CD8-positive, alpha-beta memory T cell (primary cell): ENCODE results near the gene PROSER3. TPM values are rescaled to one million over a fixed set of nuclear protein-coding genes. Genes with fewer than 3 reads are reported as not detected.

ENCODE experiments used
- CTCF ChIA-PET: fragments of 350-600 bp; sonication (Branson Sonifier 250); formaldehyde crosslinking; loops from one replicate; lab custom pipeline; 2021; ENCODE audit warnings: antibody characterized with exemption; lab: Charles Lee
- POLR2A ChIA-PET: fragments of 350-600 bp; sonication (Branson Sonifier 250); formaldehyde crosslinking; loops from one replicate; lab custom pipeline; 2021; ENCODE audit warnings: antibody characterized with exemption; lab: Charles Lee
- DNase-seq, 5 donors: peaks; one replicate each; pipeline versions ENCODE4 v3.0.0 to v3.0.0-alpha.2; 2020 to 2022; ENCODE audit warnings: mixed read lengths in 1 of 5
- H3K27ac ChIP-seq: one replicate; pipeline ENCODE4 v1.7.0; 2013; ENCODE audit warnings: low read depth, mild to moderate bottlenecking, low read length, moderate library complexity
- H3K27me3 ChIP-seq: 2 replicates; pipeline ENCODE4 v1.7.0; 2013; ENCODE audit warnings: low read length, mild to moderate bottlenecking; ENCODE audit not compliant: insufficient read depth, poor library complexity, severe bottlenecking
- H3K36me3 ChIP-seq: 2 replicates; pipeline ENCODE4 v1.7.0; 2013; ENCODE audit warnings: mild to moderate bottlenecking, low read length, moderate library complexity; ENCODE audit not compliant: insufficient read depth
- H3K4me1 ChIP-seq: 2 replicates; pipeline ENCODE4 v1.7.0; 2013; ENCODE audit warnings: mild to moderate bottlenecking, low read length, moderate library complexity; ENCODE audit not compliant: insufficient read depth
- H3K4me3 ChIP-seq: 2 replicates; pipeline ENCODE4 v1.7.0; 2013; ENCODE audit warnings: mild to moderate bottlenecking, low read length
- H3K9me3 ChIP-seq: 2 replicates; pipeline ENCODE4 v1.7.0; 2013; ENCODE audit warnings: mild to moderate bottlenecking, low read length
- H3K27ac Mint-ChIP-seq, 8 donors: one replicate each; pipeline ENCODE4 v1.8.0; 2020 to 2021; ENCODE audit warnings: mixed read lengths in 8 of 8, mild to moderate bottlenecking in 6 of 8, inconsistent platforms in 3 of 8, moderate library complexity in 3 of 8
- H3K27me3 Mint-ChIP-seq, 2 donors: one replicate each; pipeline ENCODE4 v1.8.0; 2020 to 2021; ENCODE audit warnings: mixed read lengths in 2 of 2, mild to moderate bottlenecking in 1 of 2, moderate library complexity in 1 of 2
- H3K36me3 Mint-ChIP-seq, 3 donors: one replicate each; pipeline ENCODE4 v1.8.0; 2020 to 2021; ENCODE audit warnings: mixed read lengths in 3 of 3, inconsistent platforms in 1 of 3, mild to moderate bottlenecking in 1 of 3
- H3K4me1 Mint-ChIP-seq, 3 donors: one replicate each; pipeline ENCODE4 v1.8.0; 2020 to 2021; ENCODE audit warnings: mixed read lengths in 3 of 3, inconsistent platforms in 1 of 3, mild to moderate bottlenecking in 1 of 3
- H3K4me3 Mint-ChIP-seq, 7 donors: one replicate each; pipeline ENCODE4 v1.8.0; 2020 to 2021; ENCODE audit warnings: mixed read lengths in 7 of 7, mild to moderate bottlenecking in 6 of 7, moderate library complexity in 4 of 7, inconsistent platforms in 2 of 7
- H3K9me3 Mint-ChIP-seq, 5 donors: one replicate each; pipeline ENCODE4 v1.8.0; 2020 to 2022; ENCODE audit warnings: mixed read lengths in 5 of 5, mild to moderate bottlenecking in 3 of 5, moderate library complexity in 2 of 5, inconsistent platforms in 1 of 5
- polyA plus RNA-seq: library from polyadenylated mRNA; unstranded; fragments of 300-500 nt; fragmentation: Illumina TruSeq; gene quantifications from one replicate; pipeline ENCODE4 v1.2.3, GENCODE V29; 2021
- total RNA-seq, 2 experiments: library from RNA; stranded (reverse); gene quantifications; one replicate each; pipeline ENCODE4 v1.2.3, GENCODE V29; 2021

Gene PROSER3
- total and polyA plus RNA-seq, 3 experiments from 2014 or later = 8.3 to 40.5 (median 35.2) TPM

DNA sequence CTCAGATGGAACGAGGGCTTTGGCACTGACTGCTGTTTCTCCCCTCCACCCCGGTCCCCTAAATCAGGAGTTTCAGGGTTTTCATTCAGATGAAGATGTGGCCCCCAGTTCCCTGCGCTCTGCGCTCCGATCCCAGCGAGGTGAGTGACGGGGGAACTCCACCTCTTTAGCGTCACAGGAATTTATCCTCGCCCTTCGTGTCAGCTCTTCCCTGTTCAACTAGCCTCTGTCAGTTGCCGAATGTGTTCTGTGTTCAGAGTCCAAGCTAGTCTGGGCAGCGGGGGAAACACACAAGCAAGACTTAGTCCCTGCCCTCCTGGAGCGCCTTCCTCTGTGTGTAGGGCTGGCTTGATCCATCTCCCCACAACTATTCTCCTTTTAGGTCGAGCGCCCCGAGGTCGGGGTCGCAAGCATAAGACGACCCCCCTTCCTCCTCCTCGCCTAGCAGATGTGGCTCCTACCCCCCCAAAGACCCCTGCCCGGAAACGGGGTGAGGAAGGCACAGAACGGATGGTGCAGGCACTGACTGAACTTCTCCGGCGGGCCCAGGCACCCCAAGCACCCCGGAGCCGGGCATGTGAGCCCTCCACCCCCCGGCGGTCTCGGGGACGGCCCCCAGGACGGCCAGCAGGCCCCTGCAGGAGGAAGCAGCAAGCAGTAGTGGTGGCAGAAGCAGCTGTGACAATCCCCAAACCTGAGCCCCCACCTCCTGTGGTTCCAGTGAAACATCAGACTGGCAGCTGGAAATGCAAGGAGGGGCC, 38.4 kb upstream of the PROSER3 start:
- Mint-ChIP-seq H3K4me1 (peaks cover 28 to 50% (median 33%) of the 10 kb centered on the region in 3 donors), H3K36me3 (peaks cover 4 to 56% (median 5%) of the 10 kb centered on the region in 3 donors), H3K27ac (peak overlapping the region; percentile 19 to 93 (median 75)), H3K9me3 (no peaks in the 10 kb centered on the region), H3K27me3 (peaks cover 0 to 2% of the 10 kb centered on the region in 2 donors), H3K4me3 (peak overlapping the region; percentile 86 to 95 (median 90))
- no peaks in the 10 kb centered on the region for H3K27me3 ChIP-seq
- DNase-seq = no peak
- H3K27ac ChIP-seq = peak overlapping the region; percentile 76
- H3K4me3 ChIP-seq = peak overlapping the region; percentile 72
- peaks cover 25% of the 10 kb centered on the region for H3K36me3 ChIP-seq
- POLR2A ChIA-PET = interaction anchor here (0.5 to 1.9 kb wide), 7 partner anchors 7 to 28 kb away, joined by 3 to 11 read pairs (median 5); partner anchors contain the start of genes IGFLR1, LIN37, PSENEN and U2AF1L4
- peaks cover 35% of the 10 kb centered on the region for H3K4me1 ChIP-seq
- CTCF ChIA-PET = interaction anchor here (0.6 to 1.4 kb wide), 4 partner anchors 18 to 107 kb away, joined by 3 to 5 read pairs (median 4); partner anchors contain the start of gene HAUS5
- H3K9me3 ChIP-seq = no peaks in the 10 kb centered on the region

DNA sequence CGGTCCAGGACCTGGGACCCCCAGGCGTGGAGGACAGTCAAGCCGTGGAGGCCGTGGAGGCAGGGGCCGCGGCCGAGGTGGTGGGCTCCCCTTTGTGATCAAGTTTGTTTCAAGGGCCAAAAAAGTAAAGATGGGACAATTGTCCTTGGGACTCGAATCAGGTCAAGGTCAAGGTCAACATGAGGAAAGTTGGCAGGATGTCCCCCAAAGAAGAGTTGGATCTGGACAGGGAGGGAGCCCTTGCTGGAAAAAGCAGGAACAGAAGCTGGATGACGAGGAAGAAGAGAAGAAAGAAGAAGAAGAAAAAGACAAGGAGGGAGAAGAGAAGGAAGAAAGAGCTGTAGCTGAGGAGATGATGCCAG, 37.8 kb upstream of the PROSER3 start:
- Histone ChIP-seq H3K9me3 (no peaks in the 10 kb centered on the region), H3K27ac (no peak overlapping the region), H3K36me3 (peaks cover 31% of the 10 kb centered on the region), H3K27me3 (no peaks in the 10 kb centered on the region), H3K4me1 (peaks cover 30% of the 10 kb centered on the region), H3K4me3 (no peak overlapping the region)
- H3K4me3 Mint-ChIP-seq = peak overlapping the region in 4 of 7 donors; percentile 24 to 74 (median 40)
- no peaks in the 10 kb centered on the region for H3K9me3 Mint-ChIP-seq
- peaks cover 24 to 44% (median 27%) of the 10 kb centered on the region in 3 donors for H3K4me1 Mint-ChIP-seq
- ChIA-PET CTCF (interaction anchor here (0.9 kb wide), 1 partner anchor 17 kb away, joined by 4 read pairs; no protein-coding TSS in a partner anchor), POLR2A (interaction anchor here (1.7 kb wide), 1 partner anchor 25 kb away, joined by 4 read pairs; the partner anchor contains the start of genes PSENEN and U2AF1L4)
- DNase-seq = no peak
- peak overlapping the region in 4 of 8 donors; percentile 39 to 73 (median 50) for H3K27ac Mint-ChIP-seq
- peaks cover 0 to 2% of the 10 kb centered on the region in 2 donors for H3K27me3 Mint-ChIP-seq
- peaks cover 4 to 62% (median 5%) of the 10 kb centered on the region in 3 donors for H3K36me3 Mint-ChIP-seq

DNA sequence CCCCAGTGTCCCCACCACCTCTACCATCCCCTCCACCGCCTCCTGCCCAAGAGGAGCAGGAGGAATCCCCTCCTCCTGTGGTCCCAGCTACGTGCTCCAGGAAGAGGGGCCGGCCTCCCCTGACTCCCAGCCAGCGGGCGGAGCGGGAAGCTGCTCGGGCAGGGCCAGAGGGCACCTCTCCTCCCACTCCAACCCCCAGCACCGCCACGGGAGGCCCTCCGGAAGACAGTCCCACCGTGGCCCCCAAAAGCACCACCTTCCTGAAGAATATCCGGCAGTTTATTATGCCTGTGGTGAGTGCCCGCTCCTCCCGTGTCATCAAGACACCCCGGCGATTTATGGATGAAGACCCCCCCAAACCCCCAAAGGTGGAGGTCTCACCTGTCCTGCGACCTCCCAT, 37.3 kb upstream of the PROSER3 start:
- Mint-ChIP-seq H3K27me3 (peaks cover 0 to 2% of the 10 kb centered on the region in 2 donors), H3K4me3 (no peak overlapping the region), H3K4me1 (peaks cover 24 to 39% (median 24%) of the 10 kb centered on the region in 3 donors), H3K36me3 (peaks cover 5 to 67% (median 7%) of the 10 kb centered on the region in 3 donors), H3K27ac (peak overlapping the region in 1 of 8 donors; percentile 58), H3K9me3 (no peaks in the 10 kb centered on the region)
- POLR2A ChIA-PET = interaction anchor here (1.7 kb wide), 1 partner anchor 25 kb away, joined by 4 read pairs; the partner anchor contains the start of genes PSENEN and U2AF1L4
- Histone ChIP-seq H3K36me3 (peaks cover 36% of the 10 kb centered on the region), H3K27me3 (no peaks in the 10 kb centered on the region), H3K27ac (no peak overlapping the region), H3K4me3 (no peak overlapping the region), H3K9me3 (no peaks in the 10 kb centered on the region), H3K4me1 (peaks cover 25% of the 10 kb centered on the region)
- CTCF ChIA-PET = interaction anchor here (0.9 kb wide), 1 partner anchor 17 kb away, joined by 4 read pairs; no protein-coding TSS in a partner anchor
- DNase-seq = no peak

DNA sequence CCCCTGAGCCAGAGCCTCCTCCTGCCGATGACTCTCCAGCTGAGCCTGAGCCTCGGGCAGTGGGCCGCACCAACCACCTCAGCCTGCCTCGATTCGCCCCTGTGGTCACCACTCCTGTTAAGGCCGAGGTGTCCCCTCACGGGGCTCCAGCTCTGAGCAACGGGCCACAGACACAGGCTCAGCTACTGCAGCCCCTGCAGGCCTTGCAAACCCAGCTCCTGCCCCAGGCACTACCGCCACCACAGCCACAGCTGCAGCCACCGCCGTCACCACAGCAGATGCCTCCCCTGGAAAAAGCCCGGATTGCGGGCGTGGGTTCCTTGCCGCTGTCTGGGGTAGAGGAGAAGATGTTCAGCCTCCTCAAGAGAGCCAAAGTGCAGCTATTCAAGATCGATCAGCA, 36.6 kb upstream of the PROSER3 start:
- Mint-ChIP-seq H3K4me3 (peak overlapping the region in 1 of 7 donors; percentile 28), H3K36me3 (peaks cover 5 to 74% (median 7%) of the 10 kb centered on the region in 3 donors)
- POLR2A ChIA-PET = interaction anchor here (0.5 kb wide), 1 partner anchor 30 kb away, joined by 3 read pairs; no protein-coding TSS in a partner anchor

DNA sequence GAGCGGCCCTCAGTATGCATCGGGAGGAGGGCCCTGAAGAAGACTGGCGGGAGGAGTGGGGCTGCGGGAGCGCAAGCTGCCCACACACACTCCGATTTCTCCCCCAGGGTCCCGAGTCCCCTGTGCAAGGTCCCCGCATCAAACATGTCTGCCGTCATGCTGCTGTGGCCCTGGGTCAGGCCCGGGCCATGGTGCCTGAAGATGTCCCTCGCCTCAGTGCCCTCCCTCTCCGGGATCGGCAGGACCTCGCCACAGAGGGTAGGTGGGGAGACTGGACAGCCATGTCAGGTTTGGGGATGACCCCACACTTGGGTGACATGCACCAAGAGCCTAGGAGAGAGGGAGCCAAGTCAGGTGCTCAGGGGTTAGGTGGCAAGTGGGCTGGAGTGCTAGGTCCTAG, 35.5 kb upstream of the PROSER3 start:
- Mint-ChIP-seq H3K4me3 (no peak overlapping the region), H3K27me3 (no peaks in the 10 kb centered on the region), H3K9me3 (no peaks in the 10 kb centered on the region), H3K4me1 (peaks cover 12 to 28% (median 13%) of the 10 kb centered on the region in 3 donors), H3K36me3 (peaks cover 5 to 76% (median 7%) of the 10 kb centered on the region in 3 donors), H3K27ac (peak overlapping the region in 1 of 8 donors; percentile 87)
- H3K36me3 ChIP-seq = peaks cover 53% of the 10 kb centered on the region
- H3K27ac ChIP-seq = no peak overlapping the region
- ChIA-PET POLR2A (no interaction called here), CTCF (no interaction called here)
- H3K4me3 ChIP-seq = no peak overlapping the region
- DNase-seq = no peak
- no peaks in the 10 kb centered on the region for H3K27me3 ChIP-seq
- peaks cover 15% of the 10 kb centered on the region for H3K4me1 ChIP-seq
- no peaks in the 10 kb centered on the region for H3K9me3 ChIP-seq

More for the DNA sequence above, 36.6 kb upstream of the PROSER3 start:
- H3K27me3 Mint-ChIP-seq = no peaks in the 10 kb centered on the region
- peaks cover 43% of the 10 kb centered on the region for H3K36me3 ChIP-seq
- no peaks in the 10 kb centered on the region for H3K27me3 ChIP-seq
- peaks cover 16 to 32% (median 17%) of the 10 kb centered on the region in 3 donors for H3K4me1 Mint-ChIP-seq
- no peak overlapping the region for H3K27ac ChIP-seq
- peaks cover 17% of the 10 kb centered on the region for H3K4me1 ChIP-seq
- H3K4me3 ChIP-seq = no peak overlapping the region
- CTCF ChIA-PET = interaction anchor here (0.6 to 0.7 kb wide), 2 partner anchors 10 to 257 kb away, joined by 3 to 4 read pairs; no protein-coding TSS in a partner anchor
- no peaks in the 10 kb centered on the region for H3K9me3 ChIP-seq
- no peak overlapping the region for H3K27ac Mint-ChIP-seq
- no peak for DNase-seq
- H3K9me3 Mint-ChIP-seq = no peaks in the 10 kb centered on the region

DNA sequence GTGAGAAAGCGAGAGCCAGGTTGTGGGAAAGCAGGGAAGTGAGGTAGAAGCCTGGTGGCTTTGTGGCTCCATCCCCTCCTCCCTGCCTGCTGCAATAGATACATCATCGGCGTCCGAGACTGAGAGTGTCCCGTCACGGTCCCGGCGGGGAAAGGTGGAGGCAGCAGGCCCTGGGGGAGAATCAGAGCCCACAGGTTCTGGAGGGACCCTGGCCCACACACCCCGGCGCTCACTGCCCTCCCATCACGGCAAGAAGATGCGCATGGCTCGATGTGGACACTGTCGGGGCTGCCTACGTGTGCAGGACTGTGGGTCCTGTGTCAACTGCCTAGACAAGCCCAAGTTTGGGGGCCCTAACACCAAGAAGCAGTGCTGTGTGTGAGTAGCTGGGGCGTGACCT, 35.1 kb upstream of the PROSER3 start:
- no peaks in the 10 kb centered on the region for H3K9me3 ChIP-seq
- POLR2A ChIA-PET = no interaction called here
- peaks cover 15% of the 10 kb centered on the region for H3K4me1 ChIP-seq
- Mint-ChIP-seq H3K27me3 (no peaks in the 10 kb centered on the region), H3K4me3 (no peak overlapping the region), H3K4me1 (peaks cover 12 to 28% (median 13%) of the 10 kb centered on the region in 3 donors), H3K9me3 (no peaks in the 10 kb centered on the region), H3K27ac (peak overlapping the region in 1 of 8 donors; percentile 87), H3K36me3 (peaks cover 5 to 80% (median 8%) of the 10 kb centered on the region in 3 donors)
- no peak overlapping the region for H3K4me3 ChIP-seq
- no peak for DNase-seq
- H3K36me3 ChIP-seq = peaks cover 57% of the 10 kb centered on the region
- H3K27me3 ChIP-seq = no peaks in the 10 kb centered on the region
- no peak overlapping the region for H3K27ac ChIP-seq
- CTCF ChIA-PET = interaction anchor here (0.7 to 1.4 kb wide), 3 partner anchors 14 to 17 kb away, joined by 3 to 4 read pairs (median 3); no protein-coding TSS in a partner anchor

DNA sequence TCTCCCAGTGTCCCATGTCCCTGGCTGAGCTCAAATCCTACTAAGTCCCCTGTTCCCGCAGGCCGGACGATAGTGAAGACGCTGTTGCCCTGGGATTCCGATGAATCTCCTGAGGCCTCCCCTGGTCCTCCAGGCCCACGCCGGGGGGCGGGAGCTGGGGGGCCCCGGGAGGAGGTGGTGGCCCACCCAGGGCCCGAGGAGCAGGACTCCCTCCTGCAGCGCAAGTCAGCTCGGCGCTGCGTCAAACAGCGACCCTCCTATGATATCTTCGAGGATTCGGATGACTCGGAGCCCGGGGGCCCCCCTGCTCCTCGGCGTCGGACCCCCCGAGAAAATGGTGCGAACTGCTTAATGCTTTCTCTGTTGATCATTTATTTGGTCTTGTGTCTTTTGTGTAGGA, 34.3 kb upstream of the PROSER3 start:
- Histone ChIP-seq H3K4me1 (peaks cover 14% of the 10 kb centered on the region), H3K27ac (no peak overlapping the region), H3K27me3 (no peaks in the 10 kb centered on the region), H3K36me3 (peaks cover 63% of the 10 kb centered on the region), H3K4me3 (no peak overlapping the region), H3K9me3 (no peaks in the 10 kb centered on the region)
- Mint-ChIP-seq H3K27me3 (no peaks in the 10 kb centered on the region), H3K4me1 (peaks cover 12 to 24% (median 12%) of the 10 kb centered on the region in 3 donors), H3K36me3 (peaks cover 5 to 85% (median 8%) of the 10 kb centered on the region in 3 donors), H3K9me3 (no peaks in the 10 kb centered on the region), H3K4me3 (no peak overlapping the region), H3K27ac (peak overlapping the region in 1 of 8 donors; percentile 75)
- ChIA-PET POLR2A (interaction anchor here (1.2 kb wide), 1 partner anchor 18 kb away, joined by 3 read pairs; the partner anchor contains the start of gene IGFLR1), CTCF (interaction anchor here (0.7 to 1.4 kb wide), 3 partner anchors 13 to 17 kb away, joined by 3 to 4 read pairs (median 3); no protein-coding TSS in a partner anchor)
- DNase-seq = no peak
